GM13976 (cell line): ENCODE results near the gene PRKG1.

ENCODE experiments used
- DNase-seq: peaks from one replicate; pipeline ENCODE4 v3.0.0; 2012; ENCODE audit warnings: low spot score
- CTCF ChIP-seq: IDR thresholded peaks from 2 replicates; pipeline ENCODE4 v1.5.1; 2012; ENCODE audit warnings: borderline replicate concordance, mild to moderate bottlenecking; ENCODE audit not compliant: insufficient read depth; ENCODE audit errors: extremely low read depth, missing control alignments, control extremely low read depth
- in situ Hi-C: fragments of 300-500 bp; cut with MboI; formaldehyde crosslinking; loops from one replicate; pipeline ENCODE4 v1.12.0; 2022; ENCODE audit warnings: low sequenced_read_pairs, mixed read lengths, inconsistent platforms; ENCODE audit not compliant: unreplicated experiment

The PRKG1 gene

GRCh38 chr10:52170776-52171175, 1096.5 kb downstream of the PRKG1 start:
- no peak for DNase-seq
- in situ Hi-C loops: no loop called here
- no peak for TF ChIP-seq CTCF

- DNase-seq: no peak
- in situ Hi-C loops: no loop called here
- TF ChIP-seq CTCF: no peak
Observed at GRCh38 chr10:52172581-52172980, 1098.3 kb downstream of the PRKG1 start.

GRCh38 chr10:52185256-52185655, 1111.0 kb downstream of the PRKG1 start:
- in situ Hi-C loops: no loop called here
- no peak for TF ChIP-seq CTCF
- DNase-seq: no peak

- DNase-seq: no peak
- no peak for TF ChIP-seq CTCF
- in situ Hi-C loops: no loop called here
Observed at GRCh38 chr10:52187521-52188258, 1113.4 kb downstream of the PRKG1 start.

GRCh38 chr10:52191049-52191448, 1116.8 kb downstream of the PRKG1 start:
- TF ChIP-seq CTCF: no peak
- in situ Hi-C loops: no loop called here
- DNase-seq: no peak

GRCh38 chr10:52194191-52194590, 1119.9 kb downstream of the PRKG1 start:
- DNase-seq: no peak
- in situ Hi-C loops: no loop called here
- TF ChIP-seq CTCF: no peak
